Spleen (tissue), 11 donors: ENCODE data around the gene ARFGAP1. TPM values are rescaled to one million over a fixed set of nuclear protein-coding genes. Genes with fewer than 3 reads are reported as not detected.
A peak's percentile ranks its signal among the peaks of the same experiment; 100 is the strongest.

Source experiments
- DNase-seq: peaks from one replicate; pipeline ENCODE4 v3.0.0-alpha.2; 2020
- H3K27ac ChIP-seq, 8 donors: fragments of 200-600 bp; sonication (generic) in 7 of 8; 1 replicate in 4 of 8; 2 replicates in 4 of 8; pipeline versions ENCODE4 v1.5.0 to v1.8.0; 2016 to 2021; ENCODE audit warnings: inconsistent platforms in 4 of 8, mild to moderate bottlenecking in 4 of 8, moderate library complexity in 1 of 8
- H3K27me3 ChIP-seq, 7 donors: fragments of 200-600 bp; sonication (generic) in 6 of 7; replicated peaks in 1 of 7; 1 replicate in 4 of 7; 2 replicates in 3 of 7; pipeline versions ENCODE4 v1.5.0 to v1.8.0; 2016 to 2021; ENCODE audit warnings: inconsistent platforms in 3 of 7, mild to moderate bottlenecking in 1 of 7
- H3K36me3 ChIP-seq, 6 donors: fragments of 200-600 bp; sonication (generic) in 5 of 6; 1 replicate in 4 of 6; 2 replicates in 2 of 6; pipeline versions ENCODE4 v1.5.0 to v1.8.0; 2016 to 2021; ENCODE audit warnings: inconsistent platforms in 2 of 6
- H3K4me1 ChIP-seq, 6 donors: fragments of 200-600 bp; sonication (generic) in 5 of 6; 1 replicate in 3 of 6; 2 replicates in 3 of 6; pipeline versions ENCODE4 v1.5.0 to v1.8.0; 2016 to 2021; ENCODE audit warnings: inconsistent platforms in 3 of 6
- H3K4me3 ChIP-seq, 8 donors: fragments of 200-600 bp; sonication (generic) in 7 of 8; 1 replicate in 4 of 8; 2 replicates in 4 of 8; pipeline versions ENCODE4 v1.5.0 to v1.8.0; 2016 to 2021; ENCODE audit warnings: inconsistent platforms in 4 of 8, mild to moderate bottlenecking in 4 of 8, moderate library complexity in 2 of 8
- H3K9me3 ChIP-seq, 8 donors: fragments of 200-600 bp; sonication (generic) in 7 of 8; 1 replicate in 4 of 8; 2 replicates in 4 of 8; pipeline versions ENCODE4 v1.5.0 to v1.8.0; 2016 to 2021; ENCODE audit warnings: inconsistent platforms in 4 of 8
- CTCF ChIP-seq, 11 experiments: fragments of 200-600 bp in 7 of 11; fragments of 450-650 bp in 4 of 11; sonication (generic) in 4 of 11; IDR thresholded peaks in 8 of 11; conservative IDR thresholded peaks in 3 of 11; 1 replicate in 7 of 11; 2 replicates in 4 of 11; pipeline versions ENCODE4 v1.4.0 to v1.8.0; 2016 to 2021; ENCODE audit warnings: antibody characterized with exemption in 11 of 11, inconsistent platforms in 4 of 11, mild to moderate bottlenecking in 1 of 11
- POLR2A ChIP-seq, 3 donors: fragments of 450-650 bp; IDR thresholded peaks; one replicate each; pipeline ENCODE4 v1.5.1; 2017; ENCODE audit warnings: antibody characterized with exemption in 3 of 3, mild to moderate bottlenecking in 1 of 3
- POLR2AphosphoS5 ChIP-seq, 3 donors: sonication (generic); formaldehyde crosslinking; IDR thresholded peaks; one replicate each; pipeline ENCODE4 v1.5.1; 2017; ENCODE audit warnings: antibody characterized with exemption in 3 of 3
- WGBS, 5 donors: extraction: QIAGEN DNeasy Blood & Tissue Kit in 3 of 5; methylation state at CpG; one replicate each; pipeline versions ENCODE4 v1.1.5 to v1.1.7; 2013 to 2018; 5-methylcytosine and 5-hydroxymethylcytosine counted together
- intact Hi-C: fragments of 100-400 bp; cut with DNase I; formaldehyde crosslinking; loops from one replicate; pipeline ENCODE4 v1.15.0; 2023; ENCODE audit warnings: low total_unique reads
- polyA plus RNA-seq, 3 donors: library from polyadenylated mRNA; stranded (reverse); fragments of 200-250 nt; gene quantifications; one replicate each; pipeline ENCODE4 v1.2.1, GENCODE V29; 2013
- total RNA-seq, 7 donors: library from RNA; depleted of rRNA in 3 of 7; stranded (reverse); fragments of >200 nt in 3 of 7; fragmentation: NEBNext Ultra II Directional in 4 of 7; extraction: Animal tissue kit (Norgen Biotek cat#: 25700) in 4 of 7; gene quantifications; one replicate each; pipeline versions ENCODE4 v1.1.0 to v1.2.1, GENCODE V29; 2016 to 2021
- donor health status: healthy with polysubstance abuse.
- donor health status: DM: no; HTN: no; CAD: no; lungs with moderate emphysema.
- donor health status: DM: no; HTN: no; CAD: no.
- donor health status: Bipolar disorder and iron deficiency.
- donor health status: healthy.
- donor health status: DM: no; HTN: no; CAD: no.
- donor health status: DM: yes; HTN: yes; CAD: no.

The ARFGAP1 gene
- total and polyA plus RNA-seq, 10 donors, result 44.4 to 165 (median 96.1) TPM

DNA sequence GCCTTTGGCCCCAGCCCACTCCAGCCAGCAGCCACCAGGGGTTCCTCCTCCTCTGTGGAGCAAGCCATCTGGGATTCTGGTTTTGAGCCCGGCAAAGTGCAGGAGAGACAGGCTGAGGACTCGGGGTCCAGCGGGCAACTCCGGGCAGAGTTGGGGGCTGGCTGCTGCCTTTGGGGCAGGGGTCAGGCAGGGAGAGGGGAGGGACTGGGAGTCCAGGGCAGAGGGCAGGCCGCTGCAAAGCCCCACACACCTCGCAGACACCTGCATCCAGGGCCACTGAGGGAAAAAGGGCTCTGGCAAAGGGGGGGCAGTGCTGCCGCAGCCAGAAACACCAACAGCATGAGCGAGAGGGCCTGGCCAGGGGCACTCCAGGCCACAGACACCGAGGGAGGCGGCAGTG lies 28.1 kb upstream of the ARFGAP1 start:
- no peak for DNase-seq
- Histone ChIP-seq H3K36me3 (no peaks in the 10 kb centered on the region), H3K27me3 (peaks cover 0 to 67% (median 33%) of the 10 kb centered on the region in 7 donors), H3K27ac (no peak overlapping the region), H3K4me3 (no peak overlapping the region), H3K4me1 (peaks cover 0 to 33% (median 8%) of the 10 kb centered on the region in 6 donors), H3K9me3 (no peaks in the 10 kb centered on the region)
- 82 to 91% (median 89%) methylated on average over 7 to 10 of the region's 10 CpGs for WGBS, 5 donors
- TF ChIP-seq POLR2AphosphoS5 (IDR thresholded peaks at IDR 0.05) (no peak), POLR2A (IDR thresholded peaks at IDR 0.05) (no peak), CTCF (IDR thresholded peaks at IDR 0.05 in 8 of 11, conservative IDR thresholded peaks at IDR 0.05 in 3 of 11) (no peak)
- intact Hi-C loops, result no loop called here

DNA sequence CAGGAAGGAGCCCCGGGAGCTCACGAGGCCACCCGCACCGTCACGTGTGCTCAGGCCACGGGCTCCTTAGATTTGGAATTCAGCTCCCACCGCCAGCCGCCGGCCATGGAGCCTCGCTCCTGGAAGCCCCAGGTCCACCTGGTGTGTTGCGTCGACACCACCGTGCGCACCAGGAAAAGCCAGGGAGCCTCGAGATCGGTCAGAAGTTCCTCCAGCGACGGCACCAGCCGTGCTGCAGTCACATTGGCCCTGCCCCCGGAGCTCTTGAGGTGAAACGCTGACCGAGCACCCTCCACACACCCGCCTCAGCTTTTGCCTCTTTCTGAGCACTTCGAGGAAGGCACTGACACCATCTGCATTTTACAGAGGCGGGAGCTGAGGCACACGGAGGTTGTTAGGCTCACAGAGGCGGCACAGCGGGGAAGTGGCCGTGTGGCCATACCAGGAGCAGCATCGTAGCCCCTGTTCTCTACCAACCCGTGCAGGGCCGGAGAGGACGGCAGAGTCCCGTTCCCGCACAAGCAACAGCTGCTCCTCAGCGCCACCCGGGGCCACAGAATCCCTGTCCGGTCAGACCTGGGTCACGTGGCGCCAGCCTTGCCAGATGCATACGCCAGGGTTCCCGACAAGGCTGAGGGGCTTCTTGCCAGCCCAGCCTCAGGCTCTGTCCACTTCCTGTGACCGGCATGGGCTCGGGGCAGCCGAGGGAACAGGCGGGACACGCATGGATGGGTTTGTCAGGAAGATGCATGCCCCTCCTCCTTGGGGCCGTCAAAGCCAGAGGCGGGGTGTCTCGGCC lies 25.9 kb upstream of the ARFGAP1 start:
- H3K27ac ChIP-seq, result no peak overlapping the region
- 33 to 44% (median 39%) methylated on average over 28 to 50 of the region's 50 CpGs for WGBS, 5 donors
- H3K36me3 ChIP-seq, result no peaks in the 10 kb centered on the region
- H3K27me3 ChIP-seq, result peaks cover 0 to 83% (median 38%) of the 10 kb centered on the region in 7 donors
- no peak overlapping the region for H3K4me3 ChIP-seq
- intact Hi-C loops, result no loop called here
- peaks cover 0 to 13% (median 0%) of the 10 kb centered on the region in 6 donors for H3K4me1 ChIP-seq
- H3K9me3 ChIP-seq, result no peaks in the 10 kb centered on the region
- no peak for DNase-seq
- TF ChIP-seq CTCF (IDR thresholded peaks at IDR 0.05 in 8 of 11, conservative IDR thresholded peaks at IDR 0.05 in 3 of 11) (no peak), POLR2AphosphoS5 (IDR thresholded peaks at IDR 0.05) (peak in 1 of 3 donors; percentile 12), POLR2A (IDR thresholded peaks at IDR 0.05) (no peak)

- DNase-seq, result no peak
- peaks cover 0 to 94% (median 48%) of the 10 kb centered on the region in 7 donors for H3K27me3 ChIP-seq
Measured at GRCh38 chr20:63247671-63248228, 24.9 kb upstream of the ARFGAP1 start.

More at GRCh38 chr20:63247671-63248228, 24.9 kb upstream of the ARFGAP1 start:
- intact Hi-C loops, result no loop called here
- Histone ChIP-seq H3K4me3 (no peak overlapping the region), H3K9me3 (no peaks in the 10 kb centered on the region), H3K27ac (no peak overlapping the region), H3K36me3 (no peaks in the 10 kb centered on the region), H3K4me1 (peaks cover 0 to 16% (median under 1%) of the 10 kb centered on the region in 6 donors)
- no peak for TF ChIP-seq POLR2AphosphoS5 (IDR thresholded peaks at IDR 0.05)
- TF ChIP-seq POLR2A (IDR thresholded peaks at IDR 0.05), result no peak
- TF ChIP-seq CTCF (IDR thresholded peaks at IDR 0.05 in 8 of 11, conservative IDR thresholded peaks at IDR 0.05 in 3 of 11), result no peak
- 62 to 78% (median 69%) methylated on average over 21 to 24 of the region's 24 CpGs for WGBS, 5 donors
